ENCODE measurements around the gene REV3L. TPM values are rescaled to one million over a fixed set of nuclear protein-coding genes. Genes with fewer than 3 reads are reported as not detected.

REV3L gene
- total and polyA plus RNA-seq, 4 donors: 3.8 to 17.7 (median 11.2) TPM

DNA sequence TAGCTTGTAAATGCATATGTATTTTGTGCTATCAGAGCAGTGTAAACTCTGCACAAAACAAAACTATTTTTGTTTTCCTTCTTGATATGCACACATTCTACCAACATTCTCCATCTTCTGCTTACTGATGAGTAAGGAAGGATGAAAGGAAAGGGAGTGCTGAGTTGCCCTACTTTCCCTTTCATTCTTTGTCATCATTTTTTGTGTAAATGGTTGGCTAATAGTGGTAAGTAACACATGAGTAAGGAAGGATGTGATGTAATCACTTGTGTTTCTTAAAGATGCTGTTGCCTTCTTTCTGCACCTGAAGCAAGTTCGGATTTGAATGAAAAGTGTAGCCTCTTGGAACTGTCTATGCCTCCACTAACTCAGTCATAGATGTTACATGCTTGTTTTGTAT is 4.6 kb upstream of the REV3L start:
- Histone ChIP-seq H3K9me3 (ENCODE audit: control insufficient read depth in 4 of 4, low read length in 3 of 4) (no peaks in the 10 kb centered on the region), H3K36me3 (ENCODE audit: control insufficient read depth in 4 of 4, insufficient read depth in 3 of 4, low read depth in 1 of 4, low read length in 3 of 4) (no peaks in the 10 kb centered on the region), H3K4me1 (ENCODE audit: control insufficient read depth in 4 of 4, insufficient read depth in 4 of 4, low read length in 3 of 4) (peaks cover 0 to 4% (median 1%) of the 10 kb centered on the region in 4 donors), H3K4me3 (ENCODE audit: low read depth in 1 of 3, low read length in 3 of 3) (no peak overlapping the region), H3K27ac (ENCODE audit: low read depth in 1 of 2, low read length in 2 of 2) (no peak overlapping the region), H3K9ac (ENCODE audit: low read depth in 1 of 2, low read length in 2 of 2) (no peak overlapping the region), H3K27me3 (ENCODE audit: control insufficient read depth in 4 of 4, insufficient read depth in 4 of 4, low read length in 3 of 4) (no peaks in the 10 kb centered on the region)
- no peak for DNase-seq (ENCODE audit: low spot score)
- TF ChIP-seq TAF1 (conservative IDR thresholded peaks at IDR 0.05): no peak
- TF ChIP-seq JUND (IDR thresholded peaks at IDR 0.05): peak in 1 of 2 donors; percentile 29
- 83% methylated on average over 1 of the region's 1 CpG for WGBS

DNA sequence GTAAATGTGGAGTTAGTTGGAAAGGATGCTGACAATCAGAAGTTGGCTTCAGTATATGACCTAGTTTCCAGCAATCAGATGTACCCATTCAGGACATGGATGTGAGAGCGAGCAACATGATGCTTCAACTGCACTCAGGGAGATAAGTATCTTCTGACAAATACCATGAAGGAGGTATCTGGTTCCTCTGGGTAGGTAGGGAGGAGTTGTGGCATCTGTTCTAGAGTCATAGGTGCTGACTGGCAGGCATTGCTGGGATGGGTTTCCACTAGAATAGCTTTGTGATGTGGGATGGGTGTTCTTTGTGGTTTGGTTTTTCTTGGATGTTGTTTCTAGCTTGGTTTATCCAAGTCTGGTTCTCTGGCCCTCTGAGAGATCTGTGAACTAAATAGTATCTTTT is 3.9 kb upstream of the REV3L start:
- Histone ChIP-seq H3K4me1 (ENCODE audit: control insufficient read depth in 4 of 4, insufficient read depth in 4 of 4, low read length in 3 of 4) (peaks cover 0 to 4% (median 2%) of the 10 kb centered on the region in 4 donors), H3K9ac (ENCODE audit: low read depth in 1 of 2, low read length in 2 of 2) (no peak overlapping the region), H3K36me3 (ENCODE audit: control insufficient read depth in 4 of 4, insufficient read depth in 3 of 4, low read depth in 1 of 4, low read length in 3 of 4) (no peaks in the 10 kb centered on the region), H3K27me3 (ENCODE audit: control insufficient read depth in 4 of 4, insufficient read depth in 4 of 4, low read length in 3 of 4) (no peaks in the 10 kb centered on the region), H3K27ac (ENCODE audit: low read depth in 1 of 2, low read length in 2 of 2) (no peak overlapping the region), H3K9me3 (ENCODE audit: control insufficient read depth in 4 of 4, low read length in 3 of 4) (no peaks in the 10 kb centered on the region), H3K4me3 (ENCODE audit: low read depth in 1 of 3, low read length in 3 of 3) (no peak overlapping the region)
- TF ChIP-seq NR2F2 (IDR thresholded peaks at IDR 0.05) (no peak), HNF4G (IDR thresholded peaks at IDR 0.05) (no peak), HNF4A (conservative IDR thresholded peaks at IDR 0.05) (no peak), TAF1 (conservative IDR thresholded peaks at IDR 0.05) (no peak), SP1 (IDR thresholded peaks at IDR 0.05) (no peak), GABPA (IDR thresholded peaks at IDR 0.05 in 1 of 2, conservative IDR thresholded peaks at IDR 0.05 in 1 of 2) (no peak), FOXA1 (IDR thresholded peaks at IDR 0.05) (no peak), JUND (IDR thresholded peaks at IDR 0.05) (no peak), RXRA (IDR thresholded peaks at IDR 0.05) (no peak), YY1 (IDR thresholded peaks at IDR 0.05) (no peak)
- TF ChIP-seq, protein P1, sequence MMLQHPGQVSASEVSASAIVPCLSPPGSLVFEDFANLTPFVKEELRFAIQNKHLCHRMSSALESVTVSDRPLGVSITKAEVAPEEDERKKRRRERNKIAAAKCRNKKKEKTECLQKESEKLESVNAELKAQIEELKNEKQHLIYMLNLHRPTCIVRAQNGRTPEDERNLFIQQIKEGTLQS (IDR thresholded peaks at IDR 0.05): no peak
- TF ChIP-seq, protein P2, sequence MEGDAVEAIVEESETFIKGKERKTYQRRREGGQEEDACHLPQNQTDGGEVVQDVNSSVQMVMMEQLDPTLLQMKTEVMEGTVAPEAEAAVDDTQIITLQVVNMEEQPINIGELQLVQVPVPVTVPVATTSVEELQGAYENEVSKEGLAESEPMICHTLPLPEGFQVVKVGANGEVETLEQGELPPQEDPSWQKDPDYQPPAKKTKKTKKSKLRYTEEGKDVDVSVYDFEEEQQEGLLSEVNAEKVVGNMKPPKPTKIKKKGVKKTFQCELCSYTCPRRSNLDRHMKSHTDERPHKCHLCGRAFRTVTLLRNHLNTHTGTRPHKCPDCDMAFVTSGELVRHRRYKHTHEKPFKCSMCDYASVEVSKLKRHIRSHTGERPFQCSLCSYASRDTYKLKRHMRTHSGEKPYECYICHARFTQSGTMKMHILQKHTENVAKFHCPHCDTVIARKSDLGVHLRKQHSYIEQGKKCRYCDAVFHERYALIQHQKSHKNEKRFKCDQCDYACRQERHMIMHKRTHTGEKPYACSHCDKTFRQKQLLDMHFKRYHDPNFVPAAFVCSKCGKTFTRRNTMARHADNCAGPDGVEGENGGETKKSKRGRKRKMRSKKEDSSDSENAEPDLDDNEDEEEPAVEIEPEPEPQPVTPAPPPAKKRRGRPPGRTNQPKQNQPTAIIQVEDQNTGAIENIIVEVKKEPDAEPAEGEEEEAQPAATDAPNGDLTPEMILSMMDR (IDR thresholded peaks at IDR 0.05; ENCODE audit: low read depth, low read length, missing input control): no peak
- TF ChIP-seq, protein P3, sequence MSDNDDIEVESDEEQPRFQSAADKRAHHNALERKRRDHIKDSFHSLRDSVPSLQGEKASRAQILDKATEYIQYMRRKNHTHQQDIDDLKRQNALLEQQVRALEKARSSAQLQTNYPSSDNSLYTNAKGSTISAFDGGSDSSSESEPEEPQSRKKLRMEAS (IDR thresholded peaks at IDR 0.05): no peak
- TF ChIP-seq, protein P4, sequence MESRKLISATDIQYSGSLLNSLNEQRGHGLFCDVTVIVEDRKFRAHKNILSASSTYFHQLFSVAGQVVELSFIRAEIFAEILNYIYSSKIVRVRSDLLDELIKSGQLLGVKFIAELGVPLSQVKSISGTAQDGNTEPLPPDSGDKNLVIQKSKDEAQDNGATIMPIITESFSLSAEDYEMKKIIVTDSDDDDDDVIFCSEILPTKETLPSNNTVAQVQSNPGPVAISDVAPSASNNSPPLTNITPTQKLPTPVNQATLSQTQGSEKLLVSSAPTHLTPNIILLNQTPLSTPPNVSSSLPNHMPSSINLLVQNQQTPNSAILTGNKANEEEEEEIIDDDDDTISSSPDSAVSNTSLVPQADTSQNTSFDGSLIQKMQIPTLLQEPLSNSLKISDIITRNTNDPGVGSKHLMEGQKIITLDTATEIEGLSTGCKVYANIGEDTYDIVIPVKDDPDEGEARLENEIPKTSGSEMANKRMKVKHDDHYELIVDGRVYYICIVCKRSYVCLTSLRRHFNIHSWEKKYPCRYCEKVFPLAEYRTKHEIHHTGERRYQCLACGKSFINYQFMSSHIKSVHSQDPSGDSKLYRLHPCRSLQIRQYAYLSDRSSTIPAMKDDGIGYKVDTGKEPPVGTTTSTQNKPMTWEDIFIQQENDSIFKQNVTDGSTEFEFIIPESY (IDR thresholded peaks at IDR 0.05): no peak
- 98% methylated on average over 1 of the region's 1 CpG for WGBS
- DNase-seq (ENCODE audit: low spot score): no peak

DNA sequence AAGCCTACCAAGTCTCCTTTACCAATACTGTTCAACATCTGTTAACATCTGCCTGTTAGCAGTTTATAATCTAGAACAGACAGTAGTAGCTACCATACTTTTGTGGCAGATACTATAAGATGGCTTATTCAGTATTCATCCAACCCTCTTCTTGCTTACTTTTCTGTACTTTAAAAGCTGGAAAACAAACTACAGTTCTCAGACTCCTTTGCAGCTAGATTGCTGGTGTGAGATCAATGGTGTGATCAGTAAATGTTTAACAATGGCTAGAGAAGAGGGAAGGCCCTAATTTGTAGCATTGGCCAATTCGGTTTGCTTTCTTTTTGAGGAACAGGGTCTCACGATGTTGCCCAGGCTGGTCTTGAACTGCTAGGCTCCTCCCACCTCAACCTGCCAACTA is 3.5 kb upstream of the REV3L start:
- WGBS: 92% methylated on average over 2 of the region's 2 CpGs
- Histone ChIP-seq H3K27ac (ENCODE audit: low read depth in 1 of 2, low read length in 2 of 2) (no peak overlapping the region), H3K27me3 (ENCODE audit: control insufficient read depth in 4 of 4, insufficient read depth in 4 of 4, low read length in 3 of 4) (no peaks in the 10 kb centered on the region), H3K9ac (ENCODE audit: low read depth in 1 of 2, low read length in 2 of 2) (no peak overlapping the region), H3K4me1 (ENCODE audit: control insufficient read depth in 4 of 4, insufficient read depth in 4 of 4, low read length in 3 of 4) (peaks cover 0 to 9% (median 6%) of the 10 kb centered on the region in 4 donors), H3K36me3 (ENCODE audit: control insufficient read depth in 4 of 4, insufficient read depth in 3 of 4, low read depth in 1 of 4, low read length in 3 of 4) (no peaks in the 10 kb centered on the region), H3K4me3 (ENCODE audit: low read depth in 1 of 3, low read length in 3 of 3) (no peak overlapping the region), H3K9me3 (ENCODE audit: control insufficient read depth in 4 of 4, low read length in 3 of 4) (no peaks in the 10 kb centered on the region)
- DNase-seq (ENCODE audit: low spot score): no peak
- no peak for TF ChIP-seq HNF4G (IDR thresholded peaks at IDR 0.05)
- no peak for TF ChIP-seq YY1 (IDR thresholded peaks at IDR 0.05)
- no peak for TF ChIP-seq EGR1 (IDR thresholded peaks at IDR 0.05; ENCODE audit: low read depth in 2 of 2)
- TF ChIP-seq JUND (IDR thresholded peaks at IDR 0.05): no peak
- TF ChIP-seq RAD21 (IDR thresholded peaks at IDR 0.05): no peak
- TF ChIP-seq SP1 (IDR thresholded peaks at IDR 0.05): no peak
- TF ChIP-seq, protein P5, sequence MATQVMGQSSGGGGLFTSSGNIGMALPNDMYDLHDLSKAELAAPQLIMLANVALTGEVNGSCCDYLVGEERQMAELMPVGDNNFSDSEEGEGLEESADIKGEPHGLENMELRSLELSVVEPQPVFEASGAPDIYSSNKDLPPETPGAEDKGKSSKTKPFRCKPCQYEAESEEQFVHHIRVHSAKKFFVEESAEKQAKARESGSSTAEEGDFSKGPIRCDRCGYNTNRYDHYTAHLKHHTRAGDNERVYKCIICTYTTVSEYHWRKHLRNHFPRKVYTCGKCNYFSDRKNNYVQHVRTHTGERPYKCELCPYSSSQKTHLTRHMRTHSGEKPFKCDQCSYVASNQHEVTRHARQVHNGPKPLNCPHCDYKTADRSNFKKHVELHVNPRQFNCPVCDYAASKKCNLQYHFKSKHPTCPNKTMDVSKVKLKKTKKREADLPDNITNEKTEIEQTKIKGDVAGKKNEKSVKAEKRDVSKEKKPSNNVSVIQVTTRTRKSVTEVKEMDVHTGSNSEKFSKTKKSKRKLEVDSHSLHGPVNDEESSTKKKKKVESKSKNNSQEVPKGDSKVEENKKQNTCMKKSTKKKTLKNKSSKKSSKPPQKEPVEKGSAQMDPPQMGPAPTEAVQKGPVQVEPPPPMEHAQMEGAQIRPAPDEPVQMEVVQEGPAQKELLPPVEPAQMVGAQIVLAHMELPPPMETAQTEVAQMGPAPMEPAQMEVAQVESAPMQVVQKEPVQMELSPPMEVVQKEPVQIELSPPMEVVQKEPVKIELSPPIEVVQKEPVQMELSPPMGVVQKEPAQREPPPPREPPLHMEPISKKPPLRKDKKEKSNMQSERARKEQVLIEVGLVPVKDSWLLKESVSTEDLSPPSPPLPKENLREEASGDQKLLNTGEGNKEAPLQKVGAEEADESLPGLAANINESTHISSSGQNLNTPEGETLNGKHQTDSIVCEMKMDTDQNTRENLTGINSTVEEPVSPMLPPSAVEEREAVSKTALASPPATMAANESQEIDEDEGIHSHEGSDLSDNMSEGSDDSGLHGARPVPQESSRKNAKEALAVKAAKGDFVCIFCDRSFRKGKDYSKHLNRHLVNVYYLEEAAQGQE (IDR thresholded peaks at IDR 0.05): no peak
- TF ChIP-seq GABPA (IDR thresholded peaks at IDR 0.05 in 1 of 2, conservative IDR thresholded peaks at IDR 0.05 in 1 of 2): no peak
- TF ChIP-seq, protein P4 (IDR thresholded peaks at IDR 0.05): no peak
- no peak for TF ChIP-seq FOXA1 (IDR thresholded peaks at IDR 0.05)
